ENCODE results near the gene SEC61A2. TPM values are rescaled to one million over a fixed set of nuclear protein-coding genes. Genes with fewer than 3 reads are reported as not detected.

SEC61A2 gene
- total and polyA plus RNA-seq, 2 of the 4 experiments (the other 2 are of a cell fraction): 6.8 to 10.3 TPM

GRCh38 chr10:12164085-12164484 is 34.6 kb downstream of the SEC61A2 start:
- H4K91ac ChIP-seq (ENCODE audit: insufficient read depth, low read depth, low read length): no peak overlapping the region
- no peak overlapping the region for H2BK15ac ChIP-seq (ENCODE audit: low read depth, low read length)
- intact Hi-C loops (cut with micrococcal nuclease) (no loop called here), dilution Hi-C loops (cut with HindIII; ENCODE audit: low sequenced_read_pairs, unreplicated experiment) (no loop called here), in situ Hi-C loops (cut with MboI; ENCODE audit: low sequenced_read_pairs) (no loop called here)
- no peaks in the 10 kb centered on the region for H3K27me3 ChIP-seq (ENCODE audit: control insufficient read depth, insufficient read depth, low read length)
- no peak overlapping the region for H3K9ac ChIP-seq (ENCODE audit: low read depth, low read length)
- no peaks in the 10 kb centered on the region for H3K4me1 ChIP-seq (ENCODE audit: control insufficient read depth, insufficient read depth, low read length)
- no peak for TF ChIP-seq CEBPB (IDR thresholded peaks at IDR 0.05; ENCODE audit: low read depth, low read length)
- TF ChIP-seq SMC3 (IDR thresholded peaks at IDR 0.05; ENCODE audit: low read depth, low read length): no peak
- TF ChIP-seq USF2 (IDR thresholded peaks at IDR 0.05; ENCODE audit: low read depth, low read length): no peak
- no peak for TF ChIP-seq MXI1 (IDR thresholded peaks at IDR 0.05; ENCODE audit: borderline replicate concordance, low read depth, low read length)
- TF ChIP-seq FOS (IDR thresholded peaks at IDR 0.05; ENCODE audit: low read depth, low read length): no peak
- no peak for TF ChIP-seq ELK1 (IDR thresholded peaks at IDR 0.05; ENCODE audit: borderline replicate concordance, low read depth, low read length)
- TF ChIP-seq RCOR1 (IDR thresholded peaks at IDR 0.05; ENCODE audit: insufficient replicate concordance, low read length): no peak
- no peak for TF ChIP-seq NFE2L2 (IDR thresholded peaks at IDR 0.05; ENCODE audit: low read depth, low read length)
- TF ChIP-seq, protein P1, sequence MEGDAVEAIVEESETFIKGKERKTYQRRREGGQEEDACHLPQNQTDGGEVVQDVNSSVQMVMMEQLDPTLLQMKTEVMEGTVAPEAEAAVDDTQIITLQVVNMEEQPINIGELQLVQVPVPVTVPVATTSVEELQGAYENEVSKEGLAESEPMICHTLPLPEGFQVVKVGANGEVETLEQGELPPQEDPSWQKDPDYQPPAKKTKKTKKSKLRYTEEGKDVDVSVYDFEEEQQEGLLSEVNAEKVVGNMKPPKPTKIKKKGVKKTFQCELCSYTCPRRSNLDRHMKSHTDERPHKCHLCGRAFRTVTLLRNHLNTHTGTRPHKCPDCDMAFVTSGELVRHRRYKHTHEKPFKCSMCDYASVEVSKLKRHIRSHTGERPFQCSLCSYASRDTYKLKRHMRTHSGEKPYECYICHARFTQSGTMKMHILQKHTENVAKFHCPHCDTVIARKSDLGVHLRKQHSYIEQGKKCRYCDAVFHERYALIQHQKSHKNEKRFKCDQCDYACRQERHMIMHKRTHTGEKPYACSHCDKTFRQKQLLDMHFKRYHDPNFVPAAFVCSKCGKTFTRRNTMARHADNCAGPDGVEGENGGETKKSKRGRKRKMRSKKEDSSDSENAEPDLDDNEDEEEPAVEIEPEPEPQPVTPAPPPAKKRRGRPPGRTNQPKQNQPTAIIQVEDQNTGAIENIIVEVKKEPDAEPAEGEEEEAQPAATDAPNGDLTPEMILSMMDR (conservative IDR thresholded peaks at IDR 0.05; ENCODE audit: low read depth, low read length): no peak
- no peak for TF ChIP-seq POLR2A (IDR thresholded peaks at IDR 0.05; ENCODE audit: low read depth, low read length)
- TF ChIP-seq MAZ (IDR thresholded peaks at IDR 0.05; ENCODE audit: borderline replicate concordance, low read depth, low read length): no peak
- no peak for TF ChIP-seq RAD21 (IDR thresholded peaks at IDR 0.05; ENCODE audit: low read length)
- TF ChIP-seq MAFK (IDR thresholded peaks at IDR 0.05; ENCODE audit: low read depth, low read length): no peak
- no peak for TF ChIP-seq RFX5 (IDR thresholded peaks at IDR 0.05; ENCODE audit: low read depth, low read length)
- TF ChIP-seq BHLHE40 (IDR thresholded peaks at IDR 0.05; ENCODE audit: low read depth, low read length): no peak
- no peak for TF ChIP-seq CHD1 (IDR thresholded peaks at IDR 0.05; ENCODE audit: low read depth, low read length)
- BruUV-seq (replicated peaks): no TSS peak
- H4K8ac ChIP-seq (ENCODE audit: low read depth in 2 of 2, low read length in 2 of 2): no peak overlapping the region
- no peaks in the 10 kb centered on the region for H4K20me1 ChIP-seq (ENCODE audit: insufficient read depth, low read length)
- no peak overlapping the region for H2BK20ac ChIP-seq (ENCODE audit: low read depth, low read length)
- H3K9me1 ChIP-seq (ENCODE audit: insufficient read depth, low read length): peaks cover 3% of the 10 kb centered on the region; the same call in 1 of the 2 replicates
- H3K27ac ChIP-seq (ENCODE audit: insufficient read depth, low read length): no peak overlapping the region
- no peak overlapping the region for H2BK120ac ChIP-seq (ENCODE audit: low read depth, low read length)
- no peak for DNase-seq
- H2AK9ac ChIP-seq (replicated peaks; ENCODE audit: low read depth, low read length, poor library complexity): no peak overlapping the region
- no peak overlapping the region for H3K23ac ChIP-seq (ENCODE audit: low read depth, low read length)
- peaks cover 0 to 7% of the 10 kb centered on the region in 2 experiments; a peak in 1 of 4 replicates for H3K79me1 ChIP-seq (ENCODE audit: low read depth in 1 of 2, low read length in 2 of 2)
- no peak overlapping the region for H2BK5ac ChIP-seq (ENCODE audit: low read depth, low read length, poor library complexity, severe bottlenecking)
- ChIA-PET CTCF (no interaction called here), POLR2A (ENCODE audit: unreplicated experiment) (no interaction called here)
- no peaks in the 10 kb centered on the region for H3K9me3 ChIP-seq (ENCODE audit: control insufficient read depth, insufficient read depth, low read length)
- no peak overlapping the region for H3K18ac ChIP-seq (ENCODE audit: low read depth, low read length)
- H4K5ac ChIP-seq (ENCODE audit: low read depth, low read length): peak overlapping the region; percentile 21; the same call in 1 of the 2 replicates
- no peak overlapping the region for H2AK5ac ChIP-seq (ENCODE audit: low read depth, low read length)
- H3K4me2 ChIP-seq (ENCODE audit: low read depth, low read length): no peak overlapping the region
- no peak overlapping the region for H2AFZ ChIP-seq (replicated peaks; ENCODE audit: low read length, poor library complexity)
- 100% methylated on average over 4 of the region's 12 CpGs; no CpG with 5 or more reads in 1 of the 2 experiments for WGBS, 2 experiments (ENCODE audit: extremely low coverage in 2 of 2, insufficient read length in 1 of 2)
- no peak overlapping the region for H3K56ac ChIP-seq (ENCODE audit: extremely low read depth, insufficient read depth, low read length)
- no peak overlapping the region for H3K4ac ChIP-seq (ENCODE audit: low read depth, low read length)
- ATAC-seq (ENCODE audit: low read depth): no peak
- no peak overlapping the region for H3K4me3 ChIP-seq (ENCODE audit: insufficient read depth, low read depth, low read length)
- H3K14ac ChIP-seq (replicated peaks; ENCODE audit: low read depth, low read length): no peak overlapping the region
- H3K36me3 ChIP-seq (ENCODE audit: control insufficient read depth, insufficient read depth, low read length): peaks cover 50% of the 10 kb centered on the region
